GM18951 (cell line): ENCODE data around the gene KIF1A.

Source experiments
- POLR2A ChIP-seq: IDR thresholded peaks from 4 replicates; pipeline ENCODE4 v1.6.1; 2011; ENCODE audit warnings: mild to moderate bottlenecking; ENCODE audit not compliant: insufficient read length, insufficient read depth; ENCODE audit errors: extremely low read depth
- in situ Hi-C: fragments of 300-500 bp; cut with MboI; formaldehyde crosslinking; loops from one replicate; pipeline ENCODE4 v1.12.0; 2022; ENCODE audit warnings: low sequenced_read_pairs, mixed read lengths, inconsistent platforms; ENCODE audit not compliant: unreplicated experiment

KIF1A gene

DNA sequence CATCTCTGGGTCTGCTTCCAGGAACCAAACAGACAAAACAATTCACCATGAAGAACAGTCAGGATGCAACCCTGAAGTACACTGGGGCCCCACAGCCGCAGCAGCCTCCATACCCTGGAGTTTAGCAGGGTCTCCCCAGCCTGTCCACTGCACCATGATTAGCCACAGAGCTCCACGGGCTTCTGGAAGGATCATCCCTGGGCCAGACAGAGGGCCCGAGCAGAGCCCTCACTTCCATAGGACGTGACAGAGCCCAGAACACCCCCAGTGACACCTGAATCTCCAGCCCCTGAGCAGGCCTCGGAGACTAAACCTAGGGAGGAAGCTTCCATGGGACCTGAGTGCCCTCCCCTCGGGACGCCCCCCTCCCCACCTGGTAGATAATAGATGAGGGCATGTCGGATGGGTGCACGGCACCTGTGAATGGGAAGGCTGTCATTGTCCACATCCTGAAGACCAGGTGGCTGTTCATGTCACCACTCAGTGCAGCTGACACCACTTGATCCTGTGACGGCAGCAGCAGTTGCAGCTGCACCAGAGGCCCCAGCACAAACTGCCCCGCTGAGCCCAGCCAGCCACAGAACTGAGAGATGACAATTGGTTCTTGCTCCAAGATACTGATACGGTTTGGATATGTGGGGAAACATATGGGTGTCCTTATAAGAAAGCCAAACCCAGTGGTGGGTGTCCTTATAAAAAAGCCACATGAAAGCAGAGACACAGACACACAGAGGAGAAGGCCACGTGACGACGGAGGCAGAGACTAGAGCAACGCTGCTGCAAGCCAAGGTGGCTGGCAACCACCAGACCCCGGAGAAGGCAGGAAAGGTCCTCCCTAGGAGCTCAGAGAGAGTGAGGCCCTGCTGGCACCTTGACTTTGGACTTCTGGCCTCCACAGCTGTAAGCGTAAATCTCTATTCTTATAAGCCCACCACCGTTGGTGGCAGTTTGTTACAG lies 23.2 kb downstream of the KIF1A start:
- in situ Hi-C loops: no loop called here

GRCh38 chr2:240795916-240796510 lies 24.0 kb downstream of the KIF1A start:
- TF ChIP-seq POLR2A: no peak
- in situ Hi-C loops: no loop called here

More for the DNA sequence above, 23.2 kb downstream of the KIF1A start:
- no peak for TF ChIP-seq POLR2A

- no peak for TF ChIP-seq POLR2A
- in situ Hi-C loops: no loop called here
These were observed 24.6 kb downstream of the KIF1A start for GRCh38 chr2:240795454-240795853.

DNA sequence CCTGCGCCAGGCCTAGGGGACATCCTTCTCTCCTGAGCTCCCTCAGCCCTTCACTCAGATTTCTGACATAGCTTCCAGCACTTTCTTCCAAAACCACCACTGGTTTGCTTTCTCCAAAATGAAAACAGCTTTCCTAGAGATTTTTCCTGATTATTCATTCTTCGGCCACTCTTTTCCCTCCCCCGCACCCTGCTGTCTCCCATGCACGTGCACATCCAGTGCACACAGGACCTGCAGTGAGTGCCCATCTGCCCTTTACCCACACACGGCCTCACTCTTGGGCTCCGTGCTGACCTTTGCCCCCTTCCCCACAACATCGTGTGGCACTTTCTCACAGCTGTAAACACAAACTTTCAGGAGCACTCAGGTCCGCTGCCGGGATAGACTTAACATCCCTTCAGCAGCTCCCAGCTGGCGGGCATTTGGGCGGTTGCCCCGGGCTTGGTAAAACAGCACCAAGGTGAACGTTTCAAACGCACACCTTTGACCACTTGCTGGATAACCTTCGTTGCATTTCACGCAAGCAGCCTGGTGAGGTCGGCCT lies 25.8 kb downstream of the KIF1A start:
- in situ Hi-C loops: no loop called here
- TF ChIP-seq POLR2A: no peak

DNA sequence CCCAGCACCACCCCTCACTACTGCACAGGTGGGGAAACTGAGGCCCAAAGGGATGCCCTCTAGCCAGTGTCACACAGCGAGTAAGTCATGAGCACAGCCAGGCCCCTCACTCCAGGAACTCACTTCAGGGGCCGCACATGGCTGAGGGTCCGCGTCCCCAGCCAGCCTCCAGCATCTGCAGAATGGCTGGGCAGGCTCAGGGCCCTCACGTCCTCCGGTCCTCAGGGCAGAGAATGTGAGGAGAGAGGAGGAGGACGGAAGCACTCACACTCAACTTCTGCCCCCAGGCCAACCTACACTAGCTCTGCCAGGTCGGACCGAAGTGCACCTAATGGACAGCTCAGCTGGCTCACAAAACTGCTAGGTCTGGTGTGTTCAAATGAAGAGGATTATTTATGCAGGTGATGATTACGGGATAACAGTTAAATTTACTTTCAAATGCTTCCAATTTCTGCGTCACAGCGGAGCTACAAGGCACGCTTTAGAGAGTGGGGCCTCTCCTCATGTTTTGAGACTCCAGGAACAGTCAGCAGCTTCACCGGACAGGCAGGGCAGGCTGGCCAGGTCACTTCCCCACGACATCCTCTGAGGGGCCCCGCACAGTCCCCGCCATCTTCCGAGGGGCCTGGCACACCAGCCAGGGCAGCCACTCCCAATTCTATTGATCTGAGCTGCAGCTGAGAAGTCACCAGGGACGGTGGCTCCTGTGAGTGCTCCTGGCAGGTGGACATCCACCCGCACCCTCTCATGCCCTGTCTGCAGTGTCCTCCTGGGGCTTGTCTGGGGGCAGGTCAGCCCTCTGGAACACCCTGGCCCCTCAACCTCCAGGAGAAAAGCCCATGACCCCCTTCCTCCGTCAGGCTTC lies 26.5 kb downstream of the KIF1A start:
- TF ChIP-seq POLR2A: no peak
- in situ Hi-C loops: no loop called here

GRCh38 chr2:240792629-240793312 lies 27.2 kb downstream of the KIF1A start:
- TF ChIP-seq POLR2A: no peak

DNA sequence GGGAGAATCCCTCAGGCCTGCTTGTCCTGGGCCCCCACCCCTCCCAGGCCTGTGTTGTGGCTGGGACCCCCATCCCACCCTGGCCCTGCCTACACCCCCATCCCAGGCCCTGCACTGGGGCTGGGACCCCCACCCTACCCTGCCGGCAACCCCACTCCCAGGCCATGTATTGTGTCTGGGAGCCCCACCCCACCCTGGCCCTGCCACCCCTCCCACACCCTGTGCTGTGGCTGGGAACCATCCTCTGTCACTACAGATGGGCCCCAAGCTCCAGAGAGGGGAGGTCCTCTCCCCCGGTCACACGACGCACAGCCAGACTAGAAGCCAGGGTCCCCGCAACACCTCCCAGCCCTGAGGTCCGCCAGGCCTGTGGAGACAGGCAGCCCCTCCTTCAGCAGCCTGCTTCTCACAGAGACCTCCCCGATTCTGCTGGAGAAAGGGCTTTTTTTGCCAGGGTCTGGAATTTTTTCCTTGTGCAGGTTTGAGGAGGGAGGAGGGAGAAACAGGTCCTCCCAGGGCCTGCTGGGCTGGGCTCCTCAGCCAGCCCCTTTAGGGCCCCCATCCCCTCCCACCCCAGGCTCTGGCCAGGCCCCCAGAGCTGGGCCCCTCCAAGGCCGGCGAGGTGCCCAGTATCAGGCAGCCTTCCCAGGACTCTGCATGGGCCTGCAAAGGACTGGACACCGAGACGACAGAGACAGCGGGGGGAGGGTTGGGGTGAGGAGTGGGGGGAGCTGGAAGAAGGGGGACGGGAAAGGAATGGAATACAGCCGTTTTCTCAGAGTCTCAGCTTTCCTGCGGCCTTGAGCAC lies 28.0 kb downstream of the KIF1A start:
- in situ Hi-C loops: no loop called here

More at GRCh38 chr2:240792629-240793312, 27.2 kb downstream of the KIF1A start:
- in situ Hi-C loops: no loop called here

GRCh38 chr2:240791221-240791800 lies 28.7 kb downstream of the KIF1A start:
- in situ Hi-C loops: no loop called here
- TF ChIP-seq POLR2A: no peak

More for the DNA sequence above, 28.0 kb downstream of the KIF1A start:
- TF ChIP-seq POLR2A: no peak

- TF ChIP-seq POLR2A: no peak
- in situ Hi-C loops: no loop called here
These were observed 29.4 kb downstream of the KIF1A start for GRCh38 chr2:240790370-240791220.

DNA sequence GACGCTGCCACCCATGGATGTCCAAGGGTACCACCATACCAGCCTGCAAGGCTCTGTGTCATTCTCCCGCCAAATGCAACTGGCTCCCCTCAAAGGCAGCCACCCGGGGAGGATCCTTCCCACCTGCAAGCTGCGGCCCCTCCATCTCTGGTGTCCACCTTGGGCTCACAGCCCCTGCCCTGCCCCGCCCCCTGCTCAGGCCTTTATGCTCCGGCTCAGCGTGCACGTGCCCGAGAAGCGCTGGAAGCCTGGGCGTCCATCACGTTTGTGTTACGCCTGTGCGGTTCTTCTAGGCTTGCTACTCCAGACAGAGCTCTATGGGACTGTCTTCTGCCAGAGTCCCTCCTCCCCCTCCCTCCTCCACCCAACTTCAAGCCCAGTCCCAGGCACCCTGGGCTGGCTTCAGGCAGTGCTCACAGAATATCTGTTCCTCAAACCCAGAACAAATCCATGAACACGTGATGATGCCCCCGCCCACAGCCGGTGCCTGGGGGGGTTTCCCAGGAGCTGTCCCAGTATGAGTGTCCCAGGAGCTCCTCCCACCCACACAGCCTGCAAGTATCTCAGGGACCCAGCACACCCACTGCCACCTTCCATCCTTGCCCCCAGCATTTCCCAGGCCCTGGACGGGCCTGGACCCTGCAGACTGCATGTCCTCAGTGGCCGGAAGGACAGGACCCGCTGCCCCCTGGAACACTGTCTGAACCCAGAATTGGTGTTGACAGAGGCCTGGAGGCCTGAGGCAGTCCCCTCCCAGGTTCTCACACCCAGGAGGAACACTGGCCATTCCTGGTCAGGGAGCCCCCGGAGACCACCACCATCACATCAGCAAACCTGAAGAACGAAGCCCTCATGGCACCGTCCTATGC lies 30.3 kb downstream of the KIF1A start:
- no peak for TF ChIP-seq POLR2A
- in situ Hi-C loops: no loop called here

- TF ChIP-seq POLR2A: no peak
- in situ Hi-C loops: no loop called here
These were observed 31.0 kb downstream of the KIF1A start for GRCh38 chr2:240789051-240789453.
